Fibroblast of lung (primary cell): ENCODE measurements around the gene ARRDC2.

Experiments used
- CTCF ChIP-seq, 2 donors: IDR thresholded peaks in 1 of 2; conservative IDR thresholded peaks in 1 of 2; 1 replicate in 1 of 2; 2 replicates in 1 of 2; pipeline ENCODE4 v1.5.1; 2011 to 2012; ENCODE audit warnings: low read length in 2 of 2, control low read depth in 1 of 2, inconsistent platforms in 1 of 2, low read depth in 1 of 2, mild to moderate bottlenecking in 1 of 2
- EZH2 ChIP-seq: IDR thresholded peaks from 2 replicates; pipeline ENCODE4 v1.5.1; 2012; ENCODE audit warnings: low read length, control low read depth, mild to moderate bottlenecking; ENCODE audit errors: missing control alignments

- TF ChIP-seq CTCF (conservative IDR thresholded peaks at IDR 0.05 in 1 of 2, IDR thresholded peaks at IDR 0.05 in 1 of 2; ENCODE audit: low read depth in 1 of 2, low read length in 2 of 2) (no peak), EZH2 (no peak)
These were observed 51.9 kb downstream of the ARRDC2 start for GRCh38 chr19:18059902-18060301.
